Measurements from ENCODE around the gene CDH13.

CDH13 gene

GRCh38 chr16:83245061-83245460, 618.3 kb downstream of the CDH13 start:
- Histone ChIP-seq H3K4me1 (ENCODE audit: control insufficient read depth, insufficient read depth, low read length) (no peaks in the 10 kb centered on the region), H3K27ac (ENCODE audit: extremely low read depth, low read depth, low read length) (no peak overlapping the region), H3K36me3 (ENCODE audit: control insufficient read depth in 2 of 2, insufficient read depth in 1 of 2, low read length in 2 of 2) (no peaks in the 10 kb centered on the region), H3K4me3 (ENCODE audit: low read depth, low read length) (no peak overlapping the region), H3K9me3 (ENCODE audit: control insufficient read depth, insufficient read depth, low read depth, low read length) (no peaks in the 10 kb centered on the region)
- no peak for TF ChIP-seq GLIS1 (tag by site-specific recombination; IDR thresholded peaks at IDR 0.05)
- TF ChIP-seq ZNF548 (tag by site-specific recombination; IDR thresholded peaks at IDR 0.05) = no peak
- no peak for TF ChIP-seq ZNF302 (tag by site-specific recombination; IDR thresholded peaks at IDR 0.05; ENCODE audit: low read depth)
- TF ChIP-seq ZIC2 (tag by site-specific recombination; IDR thresholded peaks at IDR 0.05) = no peak
- no peak for TF ChIP-seq ZNF416 (tag by site-specific recombination; IDR thresholded peaks at IDR 0.05)
- no peak for TF ChIP-seq AEBP2 (tag by site-specific recombination; IDR thresholded peaks at IDR 0.05; ENCODE audit: borderline replicate concordance)
- no peak for TF ChIP-seq GFI1B (tag by site-specific recombination; IDR thresholded peaks at IDR 0.05)
- no peak for TF ChIP-seq ZSCAN5A (tag by site-specific recombination; IDR thresholded peaks at IDR 0.05)
- TF ChIP-seq ZBTB26 (tag by site-specific recombination; optimal IDR thresholded peaks at IDR 0.05) = no peak
- TF ChIP-seq ZNF658 (tag by site-specific recombination; IDR thresholded peaks at IDR 0.05) = no peak
- TF ChIP-seq ZBTB48 (tag by site-specific recombination; IDR thresholded peaks at IDR 0.05) = no peak
- no peak for TF ChIP-seq ZBTB10 (tag by site-specific recombination; IDR thresholded peaks at IDR 0.05)
- TF ChIP-seq ZNF248 (tag by site-specific recombination; IDR thresholded peaks at IDR 0.05) = no peak
- no peak for TF ChIP-seq ZNF24 (tag by site-specific recombination; IDR thresholded peaks at IDR 0.05)
- TF ChIP-seq ZNF561 (tag by site-specific recombination; IDR thresholded peaks at IDR 0.05; ENCODE audit: borderline replicate concordance) = no peak
- no peak for TF ChIP-seq ZNF544 (tag by site-specific recombination; IDR thresholded peaks at IDR 0.05)
- CTCF ChIA-PET = interaction anchor here (0.6 kb wide), 1 partner anchor 158 kb away, joined by 3 read pairs; no protein-coding TSS in a partner anchor
- POLR2A ChIA-PET = no interaction called here

GRCh38 chr16:83247767-83248372, 621.1 kb downstream of the CDH13 start:
- CTCF ChIA-PET = no interaction called here
- Histone ChIP-seq H3K9me3 (ENCODE audit: control insufficient read depth, insufficient read depth, low read depth, low read length) (no peaks in the 10 kb centered on the region), H3K27ac (ENCODE audit: extremely low read depth, low read depth, low read length) (no peak overlapping the region), H3K4me3 (ENCODE audit: low read depth, low read length) (no peak overlapping the region), H3K36me3 (ENCODE audit: control insufficient read depth in 2 of 2, insufficient read depth in 1 of 2, low read length in 2 of 2) (no peaks in the 10 kb centered on the region), H3K4me1 (ENCODE audit: control insufficient read depth, insufficient read depth, low read length) (no peaks in the 10 kb centered on the region)
- TF ChIP-seq ZNF214 (tag by site-specific recombination; IDR thresholded peaks at IDR 0.05; ENCODE audit: borderline replicate concordance) (no peak), ZNF645 (tag by site-specific recombination; IDR thresholded peaks at IDR 0.05) (no peak), ZNF292 (tag by site-specific recombination; IDR thresholded peaks at IDR 0.05; ENCODE audit: borderline replicate concordance, low read depth) (no peak), ZNF704 (tag by site-specific recombination; IDR thresholded peaks at IDR 0.05) (no peak), SALL2 (tag by site-specific recombination; IDR thresholded peaks at IDR 0.05; ENCODE audit: borderline replicate concordance) (no peak), ZBTB17 (tag by site-specific recombination; IDR thresholded peaks at IDR 0.05) (no peak), ZNF324 (tag by site-specific recombination; IDR thresholded peaks at IDR 0.05) (no peak)
- POLR2A ChIA-PET = no interaction called here

Measured in HEK293 (cell line).